HepG2 (cell line): ENCODE results near the gene HEMK1. TPM values are rescaled to one million over a fixed set of nuclear protein-coding genes. Genes with fewer than 3 reads are reported as not detected.

Experiments used
- ATAC-seq: fragments of 200-7000 bp; cut with Tn5 transposase; 3 replicates; pipeline ENCODE4 v1.9.1; 2020; ENCODE audit warnings: mild to moderate bottlenecking, moderate library complexity
- BruUV-seq: library from RNA; stranded (reverse); fragments of 400-500 nt; replicated peaks from 2 replicates; lab custom pipeline; 2021; lab: Mats Ljungman, UMichigan
- CTCF ChIA-PET: fragments of 300-600 bp; formaldehyde crosslinking; extraction: SDS; loops from one replicate; lab custom pipeline; 2021; ENCODE audit warnings: low total read pairs, inconsistent platforms, low intra/inter-chr PET ratio; lab: Yijun Ruan, JAX
- POLR2A ChIA-PET: fragments of 350-600 bp; sonication (Branson Sonifier 250); formaldehyde crosslinking; loops from one replicate; lab custom pipeline; 2020; ENCODE audit warnings: antibody characterized with exemption, inconsistent platforms; lab: Yijun Ruan, JAX
- DNase-seq: peaks from one replicate; pipeline ENCODE4 v3.0.0-alpha.2; 2015; ENCODE audit warnings: low spot score
- FAIRE-seq: peaks from 3 replicates; lab custom pipeline; 2011; peaks lifted over from hg19 to GRCh38; lab: Jason Lieb, UNC
- H2AFZ ChIP-seq: one replicate; pipeline ENCODE4 v1.6.1; 2011; ENCODE audit warnings: low read length, inconsistent platforms
- H3K27ac ChIP-seq: fragments of 300-600 bp; 3 replicates; pipeline ENCODE4 v1.8.0; 2011; ENCODE audit warnings: mixed run types, mild to moderate bottlenecking, mixed read lengths, low read length, inconsistent platforms; ENCODE audit not compliant: insufficient read depth; ENCODE audit errors: extremely low read length
- H3K27me3 ChIP-seq, 2 experiments: fragments of 200-600 bp in 1 of 2; 2 replicates in 1 of 2; 3 replicates in 1 of 2; pipeline versions ENCODE4 v1.6.0 to v1.8.0; 2011; ENCODE audit warnings: low read length in 2 of 2, mild to moderate bottlenecking in 2 of 2, moderate library complexity in 2 of 2, inconsistent platforms in 1 of 2; ENCODE audit not compliant: insufficient read depth in 2 of 2, control insufficient read depth in 1 of 2
- H3K36me3 ChIP-seq, 2 experiments: fragments of 200-600 bp in 1 of 2; replicated peaks in 1 of 2; 2 replicates in 1 of 2; 3 replicates in 1 of 2; pipeline versions ENCODE4 v1.5.1 to v1.8.0; 2011; ENCODE audit warnings: low read length in 2 of 2, inconsistent platforms in 1 of 2; ENCODE audit not compliant: insufficient read depth in 2 of 2, control insufficient read depth in 1 of 2
- H3K4me1 ChIP-seq: 2 replicates; pipeline ENCODE4 v1.5.1; 2012; ENCODE audit warnings: low read length, inconsistent platforms; ENCODE audit not compliant: insufficient read depth
- H3K4me2 ChIP-seq: 2 replicates; pipeline ENCODE4 v1.6.0; 2011; ENCODE audit warnings: low read depth, low read length, inconsistent platforms
- H3K4me3 ChIP-seq, 3 experiments: fragments of 200-600 bp in 1 of 3; sonication (generic), shearing (Covaris generic) in 1 of 3; replicated peaks in 1 of 3; 2 replicates each; pipeline ENCODE4 v1.5.1; 2011 to 2016; ENCODE audit warnings: low read length in 3 of 3, inconsistent platforms in 2 of 3, low read depth in 2 of 3, mild to moderate bottlenecking in 2 of 3, control low read depth in 1 of 3, mixed read lengths in 1 of 3; ENCODE audit not compliant: insufficient read depth in 1 of 3
- H3K79me2 ChIP-seq: one replicate; pipeline ENCODE4 v1.6.1; 2011; ENCODE audit warnings: low read length, inconsistent platforms; ENCODE audit not compliant: insufficient read depth
- H3K9ac ChIP-seq: 2 replicates; pipeline ENCODE4 v1.6.0; 2011; ENCODE audit warnings: mild to moderate bottlenecking, low read depth, low read length, inconsistent platforms; ENCODE audit not compliant: insufficient read depth
- H3K9me3 ChIP-seq: 2 replicates; pipeline ENCODE4 v1.5.1; 2012; ENCODE audit warnings: mild to moderate bottlenecking, low read length
- H4K20me1 ChIP-seq: 2 replicates; pipeline ENCODE4 v1.6.0; 2011; ENCODE audit warnings: inconsistent platforms, mild to moderate bottlenecking, low read length, moderate library complexity; ENCODE audit not compliant: insufficient read depth
- FOXK2 ChIP-seq: fragments of 450-650 bp; IDR thresholded peaks from 2 replicates; pipeline ENCODE4 v1.6.1; 2016
- KDM5B ChIP-seq: sonication (generic); formaldehyde crosslinking; IDR thresholded peaks from 2 replicates; pipeline ENCODE4 v1.4.0; 2020; ENCODE audit warnings: missing genetic modification reagents, mild to moderate bottlenecking, borderline replicate concordance
- MBNL3 ChIP-seq: fragments of 250-450 bp; sonication (Bioruptor Pico); conservative IDR thresholded peaks from 2 replicates; pipeline ENCODE4 v1.8.0; 2022; ENCODE audit warnings: mild to moderate bottlenecking, inconsistent platforms
- NCOA2 ChIP-seq: sonication (generic); formaldehyde crosslinking; IDR thresholded peaks from 2 replicates; pipeline ENCODE4 v1.8.0; 2022; ENCODE audit warnings: inconsistent platforms
- NFYB ChIP-seq: sonication (generic); formaldehyde crosslinking; IDR thresholded peaks from 2 replicates; pipeline ENCODE4 v1.4.0; 2020; ENCODE audit warnings: missing genetic modification reagents
- PAF1 ChIP-seq: IDR thresholded peaks from 2 replicates; pipeline ENCODE4 v1.6.1; 2016; ENCODE audit warnings: missing genetic modification reagents, missing compliant biosample characterization
- REST ChIP-seq, 2 experiments: IDR thresholded peaks; 2 replicates each; pipeline ENCODE4 v1.6.1; 2011 to 2012; ENCODE audit warnings: low read length in 2 of 2, borderline replicate concordance in 1 of 2, low read depth in 1 of 2, mild to moderate bottlenecking in 1 of 2, moderate library complexity in 1 of 2
- THYN1 ChIP-seq: sonication (generic); formaldehyde crosslinking; IDR thresholded peaks from 2 replicates; pipeline ENCODE4 v1.8.1; 2023; ENCODE audit warnings: low read depth, mild to moderate bottlenecking, moderate library complexity, missing genetic modification reagents, borderline replicate concordance
- TRIM24 ChIP-seq: sonication (generic); formaldehyde crosslinking; IDR thresholded peaks from 2 replicates; pipeline ENCODE4 v1.8.0; 2022; ENCODE audit warnings: mild to moderate bottlenecking, missing genetic modification reagents
- ZC3H4 ChIP-seq: sonication (generic); formaldehyde crosslinking; IDR thresholded peaks from 2 replicates; pipeline ENCODE4 v1.4.0; 2020; ENCODE audit warnings: missing genetic modification reagents, borderline replicate concordance
- ZNF136 ChIP-seq: sonication (generic); formaldehyde crosslinking; IDR thresholded peaks from 2 replicates; pipeline ENCODE4 v1.8.1; 2022; ENCODE audit warnings: low read depth, mild to moderate bottlenecking, moderate library complexity, missing genetic modification reagents
- ZNF17 ChIP-seq: sonication (generic); formaldehyde crosslinking; IDR thresholded peaks from 2 replicates; pipeline ENCODE4 v1.5.0; 2020; ENCODE audit warnings: mild to moderate bottlenecking, missing genetic modification reagents
- ZNF30 ChIP-seq: sonication (generic); formaldehyde crosslinking; IDR thresholded peaks from 2 replicates; pipeline ENCODE4 v1.5.0; 2020; ENCODE audit warnings: mild to moderate bottlenecking, missing genetic modification reagents
- ZNF331 ChIP-seq: sonication (generic); formaldehyde crosslinking; IDR thresholded peaks from 2 replicates; pipeline ENCODE4 v1.4.0; 2020; ENCODE audit warnings: missing genetic modification reagents
- ZNF362 ChIP-seq: sonication (generic); formaldehyde crosslinking; IDR thresholded peaks from 2 replicates; pipeline ENCODE4 v1.4.0; 2020; ENCODE audit warnings: missing genetic modification reagents, mild to moderate bottlenecking, borderline replicate concordance
- ZNF563 ChIP-seq: sonication (generic); formaldehyde crosslinking; IDR thresholded peaks from 2 replicates; pipeline ENCODE4 v1.8.0; 2022; ENCODE audit warnings: mild to moderate bottlenecking, moderate library complexity, missing genetic modification reagents
- ZNF672 ChIP-seq: sonication (generic); formaldehyde crosslinking; IDR thresholded peaks from 2 replicates; pipeline ENCODE4 v1.8.1; 2022; ENCODE audit warnings: missing genetic modification reagents
- ZNF720 ChIP-seq: sonication (generic); formaldehyde crosslinking; IDR thresholded peaks from 2 replicates; pipeline ENCODE4 v1.4.0; 2020; ENCODE audit warnings: missing genetic modification reagents
- ZNF724P ChIP-seq: sonication (generic); formaldehyde crosslinking; IDR thresholded peaks from 2 replicates; pipeline ENCODE4 v1.8.0; 2022; ENCODE audit warnings: missing genetic modification reagents, borderline replicate concordance
- ZNF841 ChIP-seq: sonication (generic); formaldehyde crosslinking; IDR thresholded peaks from 2 replicates; pipeline ENCODE4 v1.8.1; 2023; ENCODE audit warnings: missing genetic modification reagents, borderline replicate concordance
- ZNF883 ChIP-seq: sonication (generic); formaldehyde crosslinking; IDR thresholded peaks from 2 replicates; pipeline ENCODE4 v1.5.1; 2020; ENCODE audit warnings: mild to moderate bottlenecking, missing genetic modification reagents; ENCODE audit errors: not compliant biosample characterization
- WGBS: methylation state at CpG from one replicate; pipeline ENCODE4 v1.1.6; 2017; ENCODE audit warnings: low lambda C conversion rate; 5-methylcytosine and 5-hydroxymethylcytosine counted together
- in situ Hi-C: cut with HindIII; loops from 2 replicates; pipeline ENCODE4 v1.10.0; 2017; ENCODE audit warnings: low pct_unique_long_range_greater_than_20kb; ENCODE audit not compliant: extremely low pct_ligation_motif_present
- intact Hi-C: fragments of 100-400 bp; cut with micrococcal nuclease; formaldehyde crosslinking; loops from one replicate; pipeline ENCODE4 v1.10.0; 2022; ENCODE audit not compliant: unreplicated experiment
- polyA plus RNA-seq, 8 experiments: library from polyadenylated mRNA; depleted of rRNA in 3 of 8; stranded (reverse) in 7 of 8; unstranded in 1 of 8; fragments of >200 nt; fragmentation: Illumina TruSeq in 4 of 8; extraction: Trizol in 4 of 8; gene quantifications; 2 replicates each; pipeline versions ENCODE4 v1.2.1 to v1.2.3, GENCODE V29; 2011 to 2016; ENCODE audit warnings: low read depth in 4 of 8, missing spikeins in 1 of 8, mixed read lengths in 1 of 8; ENCODE audit not compliant: insufficient read depth in 1 of 8
- total RNA-seq, 5 experiments: library from RNA; depleted of rRNA; stranded (reverse); fragments of >200 nt; fragmentation: Illumina TruSeq; extraction: Trizol; gene quantifications; 2 replicates each; pipeline ENCODE4 v1.2.3, GENCODE V29; 2016; ENCODE audit warnings: low read depth in 1 of 5

HEMK1 gene
- total and polyA plus RNA-seq, 2 of the 13 experiments (the other 11 are each of a cell fraction or from before 2014, with no cell fraction given): 9.8 to 12.6 TPM

- TF ChIP-seq ZNF362 (no peak), ZNF17 (CRISPR knock-in tag) (no peak), ZNF563 (no peak), NCOA2 (no peak), ZNF672 (CRISPR knock-in tag) (no peak), NFYB (no peak), MBNL3 (CRISPR knock-in tag) (no peak)
These were observed 5.5 kb upstream of the HEMK1 start (continued) for GRCh38 chr3:50563867-50564266.

- FAIRE-seq (no peak), DNase-seq (no peak), ATAC-seq (no peak)
- Histone ChIP-seq H3K79me2 (no peaks in the 10 kb centered on the region), H3K4me3 (no peak overlapping the region), H4K20me1 (no peaks in the 10 kb centered on the region), H3K27ac (no peak overlapping the region), H3K36me3 (no peaks in the 10 kb centered on the region), H2AFZ (no peak overlapping the region), H3K27me3 (peaks cover 4 to 32% of the 10 kb centered on the region in 2 experiments; a peak in 3 of 5 replicates), H3K9me3 (no peaks in the 10 kb centered on the region), H3K9ac (no peak overlapping the region), H3K4me1 (peaks cover 23% of the 10 kb centered on the region), H3K4me2 (no peak overlapping the region)
- in situ Hi-C loops: no loop called here
- WGBS: 0% methylated on average over 1 of the region's 1 CpG
- CTCF ChIA-PET: no interaction called here
- intact Hi-C loops: no loop called here
- POLR2A ChIA-PET: no interaction called here
- BruUV-seq: no TSS peak
- no peak for TF ChIP-seq THYN1 (CRISPR knock-in tag)
- TF ChIP-seq FOXK2: no peak
- no peak for TF ChIP-seq ZNF841 (CRISPR knock-in tag)
- no peak for TF ChIP-seq ZNF720 (CRISPR knock-in tag)
- no peak for TF ChIP-seq ZNF30 (CRISPR knock-in tag)
- TF ChIP-seq REST (IDR thresholded peaks at IDR 0.05; ENCODE audit: borderline replicate concordance in 1 of 2, low read depth in 1 of 2, low read length in 2 of 2): no peak
- TF ChIP-seq PAF1: no peak
- TF ChIP-seq ZNF136 (CRISPR knock-in tag): no peak
- TF ChIP-seq KDM5B (CRISPR knock-in tag): no peak
- no peak for TF ChIP-seq ZNF724P (CRISPR knock-in tag)
- TF ChIP-seq ZNF331 (CRISPR knock-in tag): no peak
- TF ChIP-seq ZC3H4 (CRISPR knock-in tag): no peak
- TF ChIP-seq TRIM24 (CRISPR knock-in tag): no peak
- TF ChIP-seq ZNF883 (CRISPR knock-in tag): no peak
These were observed 5.0 kb upstream of the HEMK1 start for GRCh38 chr3:50564321-50564720.
